Ovary (tissue), 9 donors: ENCODE measurements around the gene PLEKHG7. TPM values are rescaled to one million over a fixed set of nuclear protein-coding genes. Genes with fewer than 3 reads are reported as not detected.

Experiments used
- DNase-seq, 5 donors: peaks; one replicate each; pipeline ENCODE4 v3.0.0-alpha.2; 2019 to 2020
- H3K27ac ChIP-seq, 2 donors: fragments of 200-600 bp; one replicate each; pipeline versions ENCODE4 v1.5.1 to v1.8.0; 2019 to 2022
- H3K27me3 ChIP-seq: fragments of 200-600 bp; one replicate; pipeline ENCODE4 v1.8.0; 2022
- H3K36me3 ChIP-seq: fragments of 200-600 bp; sonication (generic); one replicate; pipeline ENCODE4 v1.5.1; 2019
- H3K4me1 ChIP-seq: one replicate; pipeline ENCODE4 v1.8.1; 2013; ENCODE audit warnings: mild to moderate bottlenecking, moderate library complexity; ENCODE audit not compliant: insufficient read depth
- H3K4me3 ChIP-seq: fragments of 200-600 bp; sonication (generic); one replicate; pipeline ENCODE4 v1.5.1; 2017
- H3K9me3 ChIP-seq, 2 donors: fragments of 200-600 bp in 1 of 2; sonication (generic) in 1 of 2; one replicate each; pipeline versions ENCODE4 v1.5.1 to v1.8.1; 2013 to 2019; ENCODE audit warnings: mild to moderate bottlenecking in 1 of 2, moderate library complexity in 1 of 2
- EP300 ChIP-seq: sonication (generic); formaldehyde crosslinking; IDR thresholded peaks from one replicate; pipeline ENCODE4 v1.6.1; 2017; ENCODE audit warnings: antibody characterized with exemption
- POLR2A ChIP-seq: fragments of 450-650 bp; IDR thresholded peaks from one replicate; pipeline ENCODE4 v1.6.1; 2017; ENCODE audit warnings: antibody characterized with exemption, mild to moderate bottlenecking, moderate library complexity
- WGBS, 3 donors: extraction: QIAGEN DNeasy Blood & Tissue Kit in 1 of 3; methylation state at CpG; one replicate each; pipeline versions ENCODE4 v1.1.5 to v1.1.7; 2013 to 2017; 5-methylcytosine and 5-hydroxymethylcytosine counted together
- intact Hi-C, 4 donors: fragments of 100-400 bp; cut with DNase I; formaldehyde crosslinking; loops; one replicate each; pipeline versions ENCODE4 v1.11.0 to v1.15.1; 2022 to 2023
- polyA plus RNA-seq, 2 donors: library from polyadenylated mRNA; stranded (reverse); fragments of 200-250 nt in 1 of 2; fragments of 350-450 nt in 1 of 2; fragmentation: Illumina TruSeq in 1 of 2; extraction: RNeasy Lipid Tissue Mini Kit (QIAGEN cat#74804) in 1 of 2; gene quantifications; one replicate each; pipeline ENCODE4 v1.2.3, GENCODE V29; 2013 to 2014
- total RNA-seq, 7 donors: library from RNA; depleted of rRNA in 2 of 7; stranded (reverse); fragments of >200 nt in 2 of 7; fragmentation: NEBNext Ultra II Directional in 3 of 7; extraction: Animal tissue kit (Norgen Biotek cat#: 25700) in 3 of 7; gene quantifications; one replicate each; pipeline versions ENCODE4 v1.1.0 to v1.2.4, GENCODE V29; 2016 to 2023
- TF ChIP-seq, protein P1 (sequence below), 3 donors: fragments of 450-650 bp in 2 of 3; fragments of 200-600 bp in 1 of 3; IDR thresholded peaks; one replicate each; pipeline versions ENCODE4 v1.5.1 to v1.8.0; 2016 to 2022; ENCODE audit warnings: antibody characterized with exemption in 3 of 3, mild to moderate bottlenecking in 1 of 3
- donor health status: DM: no; HTN: no; CAD: no; lungs with moderate emphysema.
- donor health status: DM: no; HTN: no; CAD: no.
- donor health status: Bipolar disorder and iron deficiency.
- donor health status: DM: yes; HTN: yes; CAD: no.
- donor health status: DM: no; HTN: no; CAD: no.
- donor health status: DM: yes; HTN: yes; CAD: no.

The PLEKHG7 gene
- total and polyA plus RNA-seq, 9 donors = 0.20 to 6.1 (median 0.36) TPM; not detected in 4

DNA sequence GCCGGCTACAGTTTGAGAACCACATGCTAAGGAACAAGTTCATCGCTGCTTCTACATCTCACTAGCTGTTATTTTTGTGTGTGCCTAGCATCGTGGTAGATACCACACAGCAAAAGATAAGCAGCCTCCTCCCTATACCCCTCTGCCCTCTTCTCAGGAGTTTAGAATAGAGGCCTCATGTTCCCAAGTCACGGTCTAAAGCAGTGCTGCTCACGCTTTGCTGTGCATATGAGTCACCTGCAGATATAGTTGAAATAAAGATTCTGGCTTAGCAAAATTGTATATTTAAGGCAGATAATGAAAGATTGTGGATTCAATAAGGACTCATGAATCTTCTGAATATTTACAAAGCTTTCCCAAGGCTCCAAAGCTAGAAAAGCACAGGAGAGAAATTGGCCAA is 28.0 kb downstream of the PLEKHG7 start:
- 78 to 85% (median 80%) methylated on average over 5 of the region's 5 CpGs for WGBS, 3 donors
- H3K36me3 ChIP-seq = no peaks in the 10 kb centered on the region
- H3K4me1 ChIP-seq = peaks cover 2% of the 10 kb centered on the region
- DNase-seq = no peak
- H3K27me3 ChIP-seq = no peaks in the 10 kb centered on the region
- TF ChIP-seq, protein P1, sequence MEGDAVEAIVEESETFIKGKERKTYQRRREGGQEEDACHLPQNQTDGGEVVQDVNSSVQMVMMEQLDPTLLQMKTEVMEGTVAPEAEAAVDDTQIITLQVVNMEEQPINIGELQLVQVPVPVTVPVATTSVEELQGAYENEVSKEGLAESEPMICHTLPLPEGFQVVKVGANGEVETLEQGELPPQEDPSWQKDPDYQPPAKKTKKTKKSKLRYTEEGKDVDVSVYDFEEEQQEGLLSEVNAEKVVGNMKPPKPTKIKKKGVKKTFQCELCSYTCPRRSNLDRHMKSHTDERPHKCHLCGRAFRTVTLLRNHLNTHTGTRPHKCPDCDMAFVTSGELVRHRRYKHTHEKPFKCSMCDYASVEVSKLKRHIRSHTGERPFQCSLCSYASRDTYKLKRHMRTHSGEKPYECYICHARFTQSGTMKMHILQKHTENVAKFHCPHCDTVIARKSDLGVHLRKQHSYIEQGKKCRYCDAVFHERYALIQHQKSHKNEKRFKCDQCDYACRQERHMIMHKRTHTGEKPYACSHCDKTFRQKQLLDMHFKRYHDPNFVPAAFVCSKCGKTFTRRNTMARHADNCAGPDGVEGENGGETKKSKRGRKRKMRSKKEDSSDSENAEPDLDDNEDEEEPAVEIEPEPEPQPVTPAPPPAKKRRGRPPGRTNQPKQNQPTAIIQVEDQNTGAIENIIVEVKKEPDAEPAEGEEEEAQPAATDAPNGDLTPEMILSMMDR (IDR thresholded peaks at IDR 0.05) = no peak
- no peak for TF ChIP-seq POLR2A
- TF ChIP-seq EP300 = no peak
- no peak overlapping the region for H3K27ac ChIP-seq
- intact Hi-C loops = no loop called here
- no peak overlapping the region for H3K4me3 ChIP-seq
- H3K9me3 ChIP-seq = no peaks in the 10 kb centered on the region

DNA sequence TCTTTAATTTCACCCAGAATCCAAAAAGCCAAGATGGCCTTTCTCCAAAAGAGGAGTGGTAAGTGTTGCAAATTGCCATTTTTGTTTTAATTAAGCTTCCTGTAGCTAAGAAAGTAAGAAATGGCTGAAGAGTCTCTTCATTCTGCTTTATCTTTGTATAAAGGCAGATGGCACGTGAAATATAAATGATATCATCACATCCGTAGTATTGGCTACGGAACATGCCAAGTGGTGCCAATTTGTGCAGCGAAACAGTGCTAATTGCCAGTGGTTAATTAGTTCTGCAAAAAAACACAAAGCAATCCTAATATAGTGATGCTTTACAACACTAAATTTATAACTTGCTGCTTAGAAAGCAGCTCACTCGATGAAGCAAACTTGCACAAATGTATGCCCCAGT is 29.4 kb downstream of the PLEKHG7 start:
- no peak for DNase-seq
- no peaks in the 10 kb centered on the region for H3K9me3 ChIP-seq
- 60 to 75% (median 66%) methylated on average over 5 of the region's 5 CpGs for WGBS, 3 donors
- intact Hi-C loops = no loop called here
- no peaks in the 10 kb centered on the region for H3K27me3 ChIP-seq
- H3K27ac ChIP-seq = no peak overlapping the region
- H3K4me3 ChIP-seq = no peak overlapping the region
- H3K4me1 ChIP-seq = peaks cover 2% of the 10 kb centered on the region
- H3K36me3 ChIP-seq = no peaks in the 10 kb centered on the region
- TF ChIP-seq, protein P1 (IDR thresholded peaks at IDR 0.05) = no peak

DNA sequence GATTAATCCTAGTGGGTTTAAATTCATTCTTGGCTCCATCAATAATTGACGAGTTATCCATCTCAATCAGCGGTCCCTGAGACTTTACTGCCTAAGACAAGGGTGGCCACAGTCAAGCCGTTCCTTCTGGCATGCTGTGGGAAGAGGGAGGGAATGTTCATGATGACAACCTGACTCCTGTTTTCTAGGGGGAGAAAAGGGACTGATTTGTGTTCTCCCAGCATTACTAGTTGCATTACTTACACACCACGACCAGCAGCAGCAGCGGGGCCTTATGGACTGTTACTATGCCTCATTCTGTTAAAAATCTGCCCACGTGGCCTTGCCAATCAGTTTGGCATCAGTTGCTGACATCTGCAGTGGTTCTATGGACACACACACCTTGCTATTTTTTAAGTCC is 29.9 kb downstream of the PLEKHG7 start:
- H3K27me3 ChIP-seq = no peaks in the 10 kb centered on the region
- H3K4me1 ChIP-seq = peaks cover 2% of the 10 kb centered on the region
- intact Hi-C loops = no loop called here
- no peaks in the 10 kb centered on the region for H3K9me3 ChIP-seq
- no peak overlapping the region for H3K27ac ChIP-seq
- no peak for TF ChIP-seq EP300
- TF ChIP-seq POLR2A = no peak
- TF ChIP-seq, protein P1 (IDR thresholded peaks at IDR 0.05) = no peak
- DNase-seq = no peak
- WGBS, 3 donors = 83 to 90% (median 83%) methylated on average over 6 of the region's 6 CpGs
- H3K36me3 ChIP-seq = no peaks in the 10 kb centered on the region
- H3K4me3 ChIP-seq = no peak overlapping the region

DNA sequence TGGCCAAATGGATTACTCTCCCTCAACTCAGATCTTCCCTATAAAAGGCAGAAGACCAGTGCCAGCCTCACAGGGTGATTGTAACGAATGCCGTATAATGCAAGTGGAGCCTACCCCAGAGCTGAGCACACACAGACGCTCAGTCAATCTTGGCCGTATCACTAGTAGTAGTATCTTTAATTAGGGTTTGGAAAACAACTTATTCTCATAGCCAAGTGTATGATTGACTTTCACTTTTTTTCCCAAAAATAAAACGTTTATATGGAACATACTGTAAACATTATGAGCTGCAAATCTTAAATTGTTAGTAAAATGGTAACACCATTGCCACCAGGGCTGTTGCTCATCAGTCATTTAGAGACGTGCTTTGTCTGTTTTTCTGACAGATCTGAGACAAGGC is 30.4 kb downstream of the PLEKHG7 start:
- H3K27ac ChIP-seq = no peak overlapping the region
- intact Hi-C loops = no loop called here
- no peaks in the 10 kb centered on the region for H3K36me3 ChIP-seq
- H3K9me3 ChIP-seq = no peaks in the 10 kb centered on the region
- TF ChIP-seq POLR2A = no peak
- TF ChIP-seq EP300 = no peak
- TF ChIP-seq, protein P1 (IDR thresholded peaks at IDR 0.05) = no peak
- no peak overlapping the region for H3K4me3 ChIP-seq
- 77 to 83% (median 79%) methylated on average over 6 of the region's 6 CpGs for WGBS, 3 donors
- DNase-seq = no peak
- peaks cover 2% of the 10 kb centered on the region for H3K4me1 ChIP-seq
- H3K27me3 ChIP-seq = no peaks in the 10 kb centered on the region

DNA sequence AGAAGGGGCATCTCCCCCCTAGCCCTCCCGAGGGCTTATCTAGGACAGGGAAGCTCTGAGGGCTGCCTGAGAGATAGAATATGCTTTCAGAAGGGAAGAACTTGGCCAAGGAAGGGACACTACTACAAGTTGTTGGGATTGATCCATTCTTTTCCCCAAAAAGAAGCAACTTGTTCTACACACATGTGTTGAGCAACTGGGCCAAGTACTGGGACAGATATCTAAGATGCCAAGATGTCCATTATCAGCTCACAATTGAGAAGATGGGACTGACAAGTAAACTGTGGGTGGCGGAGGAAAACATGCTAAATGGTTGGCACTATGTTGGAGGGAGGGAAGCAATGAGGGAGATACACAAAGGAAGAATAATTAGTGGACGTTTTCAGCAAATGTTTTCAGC is 30.9 kb downstream of the PLEKHG7 start:
- WGBS, 3 donors = 58 to 65% (median 61%) methylated on average over 3 of the region's 3 CpGs
- H3K4me3 ChIP-seq = no peak overlapping the region
- TF ChIP-seq POLR2A = no peak
- TF ChIP-seq, protein P1 (IDR thresholded peaks at IDR 0.05) = no peak
- TF ChIP-seq EP300 = no peak
- no peak for DNase-seq
- no peaks in the 10 kb centered on the region for H3K27me3 ChIP-seq
- peaks cover 2% of the 10 kb centered on the region for H3K4me1 ChIP-seq
- no peaks in the 10 kb centered on the region for H3K9me3 ChIP-seq
- intact Hi-C loops = no loop called here
- no peak overlapping the region for H3K27ac ChIP-seq
- no peaks in the 10 kb centered on the region for H3K36me3 ChIP-seq
